ENCODE results near the gene BCL11B.

DNA sequence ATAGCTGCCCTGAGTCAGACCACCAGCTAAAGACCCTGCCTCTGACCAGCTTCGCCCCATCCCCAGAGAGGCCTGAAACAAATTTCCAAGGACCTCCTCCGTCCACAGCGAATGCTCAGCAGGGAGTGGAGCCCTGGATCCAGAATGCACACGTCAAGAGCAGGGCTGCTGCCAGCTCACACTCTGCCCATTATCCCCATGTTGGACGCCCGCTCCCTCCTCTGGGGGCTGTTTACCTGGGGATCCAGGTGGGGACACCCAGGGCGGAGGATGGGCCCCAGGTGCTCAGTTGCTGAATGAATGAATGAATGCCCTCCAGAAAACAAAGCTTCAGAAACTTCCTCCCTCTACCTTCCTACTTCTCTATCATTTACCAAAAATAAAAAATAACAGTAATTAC lies 18.1 kb downstream of the BCL11B start:
- TF ChIP-seq, protein P1, sequence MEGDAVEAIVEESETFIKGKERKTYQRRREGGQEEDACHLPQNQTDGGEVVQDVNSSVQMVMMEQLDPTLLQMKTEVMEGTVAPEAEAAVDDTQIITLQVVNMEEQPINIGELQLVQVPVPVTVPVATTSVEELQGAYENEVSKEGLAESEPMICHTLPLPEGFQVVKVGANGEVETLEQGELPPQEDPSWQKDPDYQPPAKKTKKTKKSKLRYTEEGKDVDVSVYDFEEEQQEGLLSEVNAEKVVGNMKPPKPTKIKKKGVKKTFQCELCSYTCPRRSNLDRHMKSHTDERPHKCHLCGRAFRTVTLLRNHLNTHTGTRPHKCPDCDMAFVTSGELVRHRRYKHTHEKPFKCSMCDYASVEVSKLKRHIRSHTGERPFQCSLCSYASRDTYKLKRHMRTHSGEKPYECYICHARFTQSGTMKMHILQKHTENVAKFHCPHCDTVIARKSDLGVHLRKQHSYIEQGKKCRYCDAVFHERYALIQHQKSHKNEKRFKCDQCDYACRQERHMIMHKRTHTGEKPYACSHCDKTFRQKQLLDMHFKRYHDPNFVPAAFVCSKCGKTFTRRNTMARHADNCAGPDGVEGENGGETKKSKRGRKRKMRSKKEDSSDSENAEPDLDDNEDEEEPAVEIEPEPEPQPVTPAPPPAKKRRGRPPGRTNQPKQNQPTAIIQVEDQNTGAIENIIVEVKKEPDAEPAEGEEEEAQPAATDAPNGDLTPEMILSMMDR (conservative IDR thresholded peaks at IDR 0.05 in 1 of 2, IDR thresholded peaks at IDR 0.05 in 1 of 2; ENCODE audit: low read depth in 1 of 2, low read length in 2 of 2) = no peak
- no peak for TF ChIP-seq EZH2 (IDR thresholded peaks at IDR 0.05; ENCODE audit: low read length, missing control alignments)
